GM13977 (cell line): Measurements from ENCODE around the gene ZNF536.

Experiments
- DNase-seq: peaks from one replicate; pipeline ENCODE4 v3.0.0; 2012; ENCODE audit warnings: low spot score
- in situ Hi-C: fragments of 300-500 bp; cut with MboI; formaldehyde crosslinking; loops from one replicate; pipeline ENCODE4 v1.12.0; 2022; ENCODE audit warnings: low sequenced_read_pairs, low pct_unique_long_range_greater_than_20kb, mixed read lengths, inconsistent platforms; ENCODE audit not compliant: unreplicated experiment
- TF ChIP-seq, protein P1 (sequence below): IDR thresholded peaks from 2 replicates; pipeline ENCODE4 v1.5.1; 2012; ENCODE audit warnings: mild to moderate bottlenecking, control low read depth; ENCODE audit not compliant: insufficient read depth; ENCODE audit errors: extremely low read depth, missing control alignments

ZNF536 gene

DNA sequence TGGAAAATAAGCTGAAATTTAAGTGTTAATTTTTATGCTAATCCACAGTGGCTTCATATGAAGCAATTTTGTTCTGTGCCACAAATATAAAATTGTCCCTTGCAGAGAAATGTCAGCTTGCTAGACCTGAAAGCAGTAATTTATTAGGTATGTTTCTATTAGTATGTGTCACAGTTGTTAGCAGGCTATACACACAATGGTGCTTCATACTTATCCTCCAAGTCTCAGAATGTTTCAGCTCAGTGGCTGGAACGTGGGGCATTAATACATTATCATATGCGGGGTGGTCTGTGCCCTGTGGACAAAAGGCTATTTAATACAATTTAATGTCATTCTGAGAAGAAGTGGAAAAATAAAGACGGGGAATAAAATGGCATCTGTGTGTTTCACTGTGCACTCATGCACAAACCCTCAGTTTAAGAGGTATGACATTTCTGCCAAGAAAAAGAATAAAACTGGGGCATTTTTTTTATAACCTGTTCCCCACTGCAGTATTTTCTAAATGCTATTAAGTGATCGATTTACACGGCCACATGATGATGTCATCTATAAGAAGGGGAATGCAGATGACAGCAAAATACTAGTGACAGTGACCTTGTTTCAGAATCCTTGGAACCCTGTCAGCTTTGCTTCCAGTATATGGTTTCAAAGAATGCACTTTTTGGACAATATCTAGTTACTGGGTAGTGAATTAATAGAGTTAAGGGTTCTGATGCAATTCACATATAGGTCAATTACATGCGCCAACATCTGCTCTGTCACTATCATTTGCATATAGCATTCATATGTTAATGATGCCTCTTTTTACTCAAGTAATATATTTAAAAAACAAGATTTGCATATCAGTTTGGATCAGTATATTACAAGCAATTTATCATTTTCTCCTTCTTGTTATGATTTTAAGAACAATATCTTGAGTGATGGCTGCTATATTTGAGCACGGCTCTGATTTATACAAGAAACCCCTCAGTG is 21.2 kb upstream of the ZNF536 start:
- TF ChIP-seq, protein P1, sequence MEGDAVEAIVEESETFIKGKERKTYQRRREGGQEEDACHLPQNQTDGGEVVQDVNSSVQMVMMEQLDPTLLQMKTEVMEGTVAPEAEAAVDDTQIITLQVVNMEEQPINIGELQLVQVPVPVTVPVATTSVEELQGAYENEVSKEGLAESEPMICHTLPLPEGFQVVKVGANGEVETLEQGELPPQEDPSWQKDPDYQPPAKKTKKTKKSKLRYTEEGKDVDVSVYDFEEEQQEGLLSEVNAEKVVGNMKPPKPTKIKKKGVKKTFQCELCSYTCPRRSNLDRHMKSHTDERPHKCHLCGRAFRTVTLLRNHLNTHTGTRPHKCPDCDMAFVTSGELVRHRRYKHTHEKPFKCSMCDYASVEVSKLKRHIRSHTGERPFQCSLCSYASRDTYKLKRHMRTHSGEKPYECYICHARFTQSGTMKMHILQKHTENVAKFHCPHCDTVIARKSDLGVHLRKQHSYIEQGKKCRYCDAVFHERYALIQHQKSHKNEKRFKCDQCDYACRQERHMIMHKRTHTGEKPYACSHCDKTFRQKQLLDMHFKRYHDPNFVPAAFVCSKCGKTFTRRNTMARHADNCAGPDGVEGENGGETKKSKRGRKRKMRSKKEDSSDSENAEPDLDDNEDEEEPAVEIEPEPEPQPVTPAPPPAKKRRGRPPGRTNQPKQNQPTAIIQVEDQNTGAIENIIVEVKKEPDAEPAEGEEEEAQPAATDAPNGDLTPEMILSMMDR = no peak
- in situ Hi-C loops = no loop called here

DNA sequence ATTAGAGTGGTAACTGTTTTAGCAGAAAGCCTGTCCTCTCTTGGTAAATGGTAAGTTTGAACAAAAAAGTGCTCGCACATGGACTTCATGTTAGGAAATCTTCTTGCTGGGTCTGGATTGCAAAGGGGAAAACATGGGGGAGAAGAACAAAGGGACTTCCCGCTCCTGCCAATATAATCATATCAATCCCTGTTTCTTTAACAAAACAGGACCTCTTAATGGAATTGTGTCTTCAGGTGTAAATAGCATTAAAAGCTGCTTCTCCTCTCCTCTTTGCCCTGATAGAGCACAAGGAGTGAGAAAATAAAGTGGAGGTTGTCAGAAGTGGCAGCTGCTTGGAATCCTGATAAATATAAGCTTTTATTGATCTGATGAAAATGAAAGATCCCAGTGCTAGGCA is 20.4 kb upstream of the ZNF536 start:
- TF ChIP-seq, protein P1 = no peak
- DNase-seq = no peak
- in situ Hi-C loops = no loop called here

More for the DNA sequence above, 21.2 kb upstream of the ZNF536 start:
- DNase-seq = no peak

DNA sequence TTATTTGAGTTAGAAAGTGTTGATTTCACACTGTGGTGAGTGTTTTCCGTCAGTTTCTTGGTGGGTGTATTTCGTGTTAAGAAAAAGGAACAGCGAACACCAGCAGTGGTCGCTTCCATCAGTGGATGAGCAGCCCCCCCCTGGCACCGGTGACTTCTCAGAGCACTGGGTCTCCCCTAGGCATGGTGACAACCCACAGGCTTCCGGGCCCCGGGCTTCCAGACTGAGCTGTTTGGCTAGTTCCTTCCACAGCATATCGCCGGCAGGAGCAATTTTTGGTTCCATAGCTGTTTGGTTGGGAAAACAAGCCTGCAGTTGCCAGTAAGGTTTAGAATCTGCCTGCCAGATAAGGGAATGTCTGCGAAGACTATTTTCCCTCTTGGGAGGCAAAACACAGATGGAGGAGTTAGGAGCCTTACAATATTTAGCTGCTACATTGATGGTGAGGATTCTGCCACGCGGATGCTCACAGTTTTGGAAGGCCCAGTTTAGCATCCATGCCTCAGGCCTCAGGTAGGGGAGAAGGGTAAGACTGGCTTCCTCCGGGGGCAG is 18.7 kb upstream of the ZNF536 start:
- in situ Hi-C loops = no loop called here
- no peak for DNase-seq
- TF ChIP-seq, protein P1 = no peak

DNA sequence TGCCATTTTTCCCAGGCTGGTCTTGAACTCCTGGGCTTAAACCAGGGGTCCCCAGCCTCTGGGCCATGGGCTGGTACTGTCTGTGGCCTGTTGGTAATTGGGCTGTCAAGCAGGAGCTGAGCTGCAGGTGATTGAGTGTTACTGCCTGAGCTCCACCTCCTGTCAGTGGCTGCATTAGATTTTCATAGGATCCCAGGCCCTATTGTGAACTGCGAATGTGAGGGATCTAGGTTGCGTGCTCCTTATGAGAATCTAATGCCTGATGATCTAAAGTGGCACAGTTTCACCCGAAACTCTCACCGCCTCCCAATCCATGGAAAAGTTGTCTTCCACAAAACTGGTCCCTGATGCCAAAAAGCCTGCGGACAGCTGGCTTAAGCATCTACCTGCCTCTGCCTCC is 16.6 kb upstream of the ZNF536 start:
- DNase-seq = no peak
- TF ChIP-seq, protein P1 = no peak
- in situ Hi-C loops = no loop called here

DNA sequence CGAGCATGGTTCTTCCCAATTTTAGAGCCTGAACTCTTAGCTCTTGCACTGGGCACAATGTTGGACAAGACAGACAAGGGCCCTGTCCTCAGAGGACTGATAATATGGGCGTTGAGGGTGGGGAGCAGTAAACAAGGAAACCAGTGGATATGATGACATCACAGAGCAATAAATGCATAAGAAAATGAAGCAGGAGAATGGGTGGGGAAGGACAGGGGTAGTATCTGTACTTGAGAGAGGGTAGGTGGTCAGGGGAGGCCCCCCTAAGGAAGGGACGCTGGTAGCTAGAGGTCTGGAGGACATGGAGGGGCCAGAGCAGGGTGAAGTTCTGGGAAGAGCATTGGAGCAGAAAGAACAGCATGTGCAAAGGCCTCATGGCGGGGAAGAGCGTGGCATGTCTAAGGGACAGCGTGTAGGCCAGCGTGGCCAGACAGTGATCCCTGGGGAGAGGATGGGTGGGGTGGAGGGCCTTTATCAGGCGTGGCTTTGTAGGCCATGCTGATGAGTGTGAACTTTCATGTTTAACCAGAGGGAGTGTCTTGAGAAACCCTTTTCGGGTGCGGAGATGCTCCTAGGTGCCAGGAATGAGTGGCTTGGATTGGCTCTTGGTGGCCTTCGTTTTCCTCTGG is 15.1 kb upstream of the ZNF536 start:
- TF ChIP-seq, protein P1 = no peak
- in situ Hi-C loops = no loop called here
- DNase-seq = no peak

DNA sequence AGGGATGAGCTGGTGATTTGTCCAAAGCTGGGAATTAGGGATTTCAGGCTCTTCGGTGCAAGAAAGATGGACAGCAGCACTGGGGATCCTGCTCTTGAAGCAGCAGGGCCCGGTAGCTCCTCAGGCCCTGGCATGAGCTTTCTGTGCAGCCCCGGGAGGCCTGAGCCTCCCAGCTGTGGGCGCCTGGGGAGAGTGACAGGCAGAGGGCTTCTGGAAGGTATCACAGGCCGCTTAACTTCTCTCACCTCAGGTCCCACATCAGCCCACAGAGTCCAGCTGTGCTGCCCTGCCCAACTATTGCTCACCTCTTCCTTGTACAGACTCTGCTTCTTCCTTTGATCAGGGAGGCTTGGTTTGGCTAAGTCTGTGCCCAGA is 14.6 kb upstream of the ZNF536 start:
- TF ChIP-seq, protein P1 = no peak
- in situ Hi-C loops = no loop called here
- DNase-seq = no peak
